ENCODE data around the gene EIF3B.

GRCh38 chr7:2354939-2355704 lies 495 bp downstream of the EIF3B start:
- peak; percentile 75; the same call in 1 of the 2 replicates for TF ChIP-seq KAT7 (CRISPR knock-in tag; IDR thresholded peaks at IDR 0.05; ENCODE audit: borderline replicate concordance)
- no peak for TF ChIP-seq SMARCB1 (IDR thresholded peaks at IDR 0.05; ENCODE audit: insufficient read length, low read depth)
- no peak for TF ChIP-seq USF1 (CRISPR knock-in tag; IDR thresholded peaks at IDR 0.05)
- no peak for TF ChIP-seq ELK1 (CRISPR knock-in tag; IDR thresholded peaks at IDR 0.05)
- no peak for TF ChIP-seq ZNF197 (CRISPR knock-in tag; IDR thresholded peaks at IDR 0.05; ENCODE audit: low read depth)
- no peak for TF ChIP-seq GABPB1 (CRISPR knock-in tag; IDR thresholded peaks at IDR 0.05)
- no peak for TF ChIP-seq FOXJ3 (CRISPR knock-in tag; IDR thresholded peaks at IDR 0.05)
- no peak for TF ChIP-seq ZNF77 (CRISPR knock-in tag; IDR thresholded peaks at IDR 0.05)
- TF ChIP-seq CTCF (IDR thresholded peaks at IDR 0.05 in 2 of 3, conservative IDR thresholded peaks at IDR 0.05 in 1 of 3; ENCODE audit: insufficient read depth in 2 of 3, low read depth in 1 of 3, low read length in 3 of 3) = no peak
- no peak for TF ChIP-seq CEBPZ (IDR thresholded peaks at IDR 0.05; ENCODE audit: borderline replicate concordance, low read depth, low read length)

All from K562 (cell line).